GM19099 (cell line): ENCODE measurements around the gene BIRC6.

Experiments
- POLR2A ChIP-seq: IDR thresholded peaks from 3 replicates; pipeline ENCODE4 v1.6.1; 2011; ENCODE audit warnings: low read depth; ENCODE audit not compliant: insufficient read length; ENCODE audit errors: extremely low read depth

BIRC6 gene, protein sequence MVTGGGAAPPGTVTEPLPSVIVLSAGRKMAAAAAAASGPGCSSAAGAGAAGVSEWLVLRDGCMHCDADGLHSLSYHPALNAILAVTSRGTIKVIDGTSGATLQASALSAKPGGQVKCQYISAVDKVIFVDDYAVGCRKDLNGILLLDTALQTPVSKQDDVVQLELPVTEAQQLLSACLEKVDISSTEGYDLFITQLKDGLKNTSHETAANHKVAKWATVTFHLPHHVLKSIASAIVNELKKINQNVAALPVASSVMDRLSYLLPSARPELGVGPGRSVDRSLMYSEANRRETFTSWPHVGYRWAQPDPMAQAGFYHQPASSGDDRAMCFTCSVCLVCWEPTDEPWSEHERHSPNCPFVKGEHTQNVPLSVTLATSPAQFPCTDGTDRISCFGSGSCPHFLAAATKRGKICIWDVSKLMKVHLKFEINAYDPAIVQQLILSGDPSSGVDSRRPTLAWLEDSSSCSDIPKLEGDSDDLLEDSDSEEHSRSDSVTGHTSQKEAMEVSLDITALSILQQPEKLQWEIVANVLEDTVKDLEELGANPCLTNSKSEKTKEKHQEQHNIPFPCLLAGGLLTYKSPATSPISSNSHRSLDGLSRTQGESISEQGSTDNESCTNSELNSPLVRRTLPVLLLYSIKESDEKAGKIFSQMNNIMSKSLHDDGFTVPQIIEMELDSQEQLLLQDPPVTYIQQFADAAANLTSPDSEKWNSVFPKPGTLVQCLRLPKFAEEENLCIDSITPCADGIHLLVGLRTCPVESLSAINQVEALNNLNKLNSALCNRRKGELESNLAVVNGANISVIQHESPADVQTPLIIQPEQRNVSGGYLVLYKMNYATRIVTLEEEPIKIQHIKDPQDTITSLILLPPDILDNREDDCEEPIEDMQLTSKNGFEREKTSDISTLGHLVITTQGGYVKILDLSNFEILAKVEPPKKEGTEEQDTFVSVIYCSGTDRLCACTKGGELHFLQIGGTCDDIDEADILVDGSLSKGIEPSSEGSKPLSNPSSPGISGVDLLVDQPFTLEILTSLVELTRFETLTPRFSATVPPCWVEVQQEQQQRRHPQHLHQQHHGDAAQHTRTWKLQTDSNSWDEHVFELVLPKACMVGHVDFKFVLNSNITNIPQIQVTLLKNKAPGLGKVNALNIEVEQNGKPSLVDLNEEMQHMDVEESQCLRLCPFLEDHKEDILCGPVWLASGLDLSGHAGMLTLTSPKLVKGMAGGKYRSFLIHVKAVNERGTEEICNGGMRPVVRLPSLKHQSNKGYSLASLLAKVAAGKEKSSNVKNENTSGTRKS (N-terminal part only)

DNA sequence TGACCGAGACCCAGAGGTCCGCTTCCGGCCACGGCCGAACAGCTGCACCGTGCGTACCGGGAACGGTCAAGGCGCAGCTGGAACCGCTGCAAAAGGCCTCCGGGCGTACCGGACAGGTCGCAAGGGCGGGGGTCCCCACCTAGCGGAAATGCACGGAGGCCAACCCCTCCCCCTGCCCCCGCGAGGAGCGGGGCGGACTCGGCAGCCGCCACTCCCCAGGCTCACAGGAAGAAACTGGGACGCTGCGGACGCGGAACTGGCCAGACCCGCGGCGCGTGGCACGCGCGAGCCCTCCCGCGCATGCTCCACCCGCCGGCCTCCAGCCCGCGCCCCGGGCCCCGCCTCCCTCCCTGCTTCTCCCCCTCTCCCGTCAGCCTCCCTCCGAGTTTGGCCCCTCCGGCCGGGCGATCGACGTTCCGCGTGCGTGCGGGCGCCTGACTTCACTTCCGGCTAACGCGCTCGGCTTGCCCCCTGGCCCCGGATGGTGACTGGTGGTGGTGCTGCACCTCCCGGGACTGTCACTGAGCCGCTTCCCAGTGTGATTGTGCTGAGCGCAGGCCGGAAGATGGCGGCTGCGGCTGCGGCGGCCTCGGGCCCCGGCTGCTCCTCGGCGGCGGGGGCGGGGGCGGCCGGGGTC is at the start of gene BIRC6:
Gene BIRC6, plus strand, starts transcription at position 343 of the 637 bp plus-strand sequence. Its CDS starts 139 bp downstream, at position 482.
- peak; percentile 98 for TF ChIP-seq POLR2A

DNA sequence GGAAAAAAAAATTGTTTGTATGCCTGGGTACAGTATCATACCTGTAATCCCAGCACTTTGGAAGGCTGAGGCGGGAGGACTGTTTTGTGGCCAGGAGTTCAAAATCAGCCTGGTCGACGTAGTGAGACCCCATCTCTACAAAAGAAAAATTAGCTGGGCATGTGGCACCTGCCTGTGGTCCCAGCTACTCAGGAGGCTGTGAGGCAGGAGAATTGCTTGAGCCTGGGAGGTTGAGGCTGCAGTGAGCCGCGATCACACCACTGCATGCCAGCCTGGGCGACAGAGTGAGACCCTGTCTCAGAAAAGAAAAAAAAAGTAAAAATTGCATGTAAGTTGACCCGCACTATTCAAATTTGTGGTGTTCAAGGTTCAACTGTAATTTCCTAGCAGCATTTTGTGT is 46.2 kb upstream of the BIRC6 start:
- TF ChIP-seq POLR2A, result no peak

DNA sequence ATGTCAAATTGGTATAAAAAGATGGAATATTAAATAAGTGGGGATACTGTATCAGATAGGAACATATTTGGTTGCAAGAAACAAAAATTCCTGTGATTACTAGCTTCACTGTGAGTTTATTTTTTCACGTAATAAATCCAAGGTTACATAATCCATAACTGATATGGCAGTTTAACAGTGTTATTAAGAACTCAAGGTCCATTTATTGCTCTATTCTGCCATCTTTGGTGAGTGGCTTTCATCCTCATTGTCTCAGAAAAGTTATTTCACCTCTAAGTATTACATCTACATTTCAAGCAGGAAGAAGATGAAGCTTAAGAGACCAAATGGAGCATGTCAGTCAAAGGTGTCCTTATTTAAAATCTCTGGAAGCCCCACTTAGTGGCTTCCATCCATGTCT is 41.9 kb upstream of the BIRC6 start:
- no peak for TF ChIP-seq POLR2A

DNA sequence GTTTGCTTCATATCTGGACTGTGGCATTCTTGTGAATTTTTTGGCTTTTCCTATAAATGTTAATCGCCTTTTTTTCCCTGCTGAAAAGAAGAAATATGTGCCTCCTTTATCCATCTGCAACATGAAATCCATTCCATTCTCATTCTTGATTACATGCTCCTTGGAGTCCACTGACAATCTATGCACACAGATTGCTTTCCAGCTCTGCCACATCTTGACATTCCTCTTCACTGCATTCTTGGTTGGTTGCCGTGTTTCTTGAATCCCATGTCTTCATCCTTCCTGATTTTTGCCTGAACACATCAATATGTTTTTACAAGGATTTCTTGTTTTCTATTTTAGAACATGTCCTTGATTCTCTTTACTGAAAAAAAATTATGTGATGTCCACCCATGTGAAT is 26.7 kb upstream of the BIRC6 start:
- no peak for TF ChIP-seq POLR2A

DNA sequence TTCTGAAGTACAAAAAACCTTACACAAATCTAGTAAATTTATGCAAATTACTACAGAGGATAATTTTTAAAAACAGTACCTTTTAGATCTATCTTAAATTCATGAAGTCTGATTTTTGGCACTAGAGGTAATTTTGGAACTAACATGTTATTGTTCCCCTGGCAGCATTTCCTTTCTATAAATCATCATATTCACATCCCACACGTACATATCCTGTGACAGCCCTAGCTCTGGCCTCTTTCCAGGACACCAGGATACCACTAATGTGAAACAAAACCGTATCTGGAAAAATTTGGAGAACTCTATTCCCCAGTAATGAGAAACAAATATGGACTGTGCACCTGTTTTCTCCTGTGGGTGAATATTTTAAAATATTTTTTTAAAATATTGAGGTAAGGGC is 14.0 kb upstream of the BIRC6 start:
- no peak for TF ChIP-seq POLR2A

DNA sequence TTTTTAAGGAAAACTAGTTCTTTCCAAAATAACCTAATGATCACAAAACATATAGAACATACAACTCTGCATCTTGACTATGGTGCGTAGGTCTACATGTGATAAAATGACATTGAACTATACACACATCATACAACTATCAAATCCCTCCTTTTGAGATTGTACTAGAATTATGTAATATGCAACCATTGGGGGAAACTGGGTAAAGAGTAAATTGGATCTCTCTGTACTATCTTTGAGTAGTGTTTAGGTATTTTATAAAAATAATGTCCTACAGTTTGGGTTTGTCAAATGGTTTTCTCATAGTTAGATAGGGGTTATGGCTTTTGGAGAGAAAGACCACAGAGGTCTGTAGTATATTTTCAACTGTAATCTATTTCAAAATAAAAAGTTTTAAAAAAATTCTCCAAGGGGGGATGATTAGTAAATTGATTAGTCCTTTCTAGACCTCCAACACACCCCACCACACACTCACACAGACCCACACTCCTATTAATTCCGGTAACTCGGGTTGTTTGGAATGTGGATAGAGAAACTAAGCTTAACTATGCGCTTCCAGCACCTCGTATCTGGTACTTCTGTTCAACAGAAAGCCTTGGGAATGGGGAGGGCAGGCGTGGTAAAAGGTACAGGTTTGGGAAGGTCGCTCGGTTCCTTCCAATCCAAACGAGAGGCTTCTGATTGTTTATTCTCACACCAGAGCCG is 695 bp upstream of the BIRC6 start:
- no peak for TF ChIP-seq POLR2A

DNA sequence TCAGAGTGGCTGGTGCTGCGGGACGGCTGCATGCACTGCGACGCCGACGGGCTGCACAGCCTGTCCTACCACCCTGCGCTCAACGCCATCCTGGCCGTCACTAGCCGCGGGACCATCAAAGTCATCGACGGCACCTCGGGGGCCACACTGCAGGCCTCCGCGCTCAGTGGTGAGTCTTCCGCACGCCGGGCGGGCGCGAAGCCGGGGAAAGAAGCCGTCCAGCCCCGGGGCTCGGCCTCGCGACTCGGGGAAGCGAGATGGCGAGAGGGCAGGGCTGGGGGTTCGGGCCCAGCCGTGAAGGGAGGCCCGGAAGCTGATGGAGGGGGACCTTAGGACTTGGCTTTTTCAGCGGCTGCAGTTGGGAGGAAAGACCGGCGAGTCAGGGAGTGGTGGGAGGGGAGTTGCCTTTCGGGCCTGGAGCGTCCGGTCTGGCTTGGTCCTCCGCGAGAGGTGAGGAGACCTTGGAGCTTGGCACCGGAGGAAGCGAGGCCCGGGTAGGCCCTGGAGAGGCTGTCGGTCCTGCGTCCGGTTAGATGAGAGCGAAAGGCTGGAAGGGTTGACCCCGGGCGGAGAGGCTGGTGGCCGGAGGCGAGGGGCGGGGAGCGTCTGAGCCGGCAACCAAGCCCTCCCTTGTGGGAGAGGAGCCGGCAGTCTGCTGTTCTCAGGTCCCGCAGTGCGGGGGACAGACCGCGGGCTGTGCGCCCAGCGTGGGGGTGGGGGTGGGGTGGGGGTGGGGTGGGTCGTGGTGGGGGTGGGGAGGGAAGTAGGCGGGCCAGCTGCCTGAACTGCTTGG is 691 bp downstream of the BIRC6 start:
- TF ChIP-seq POLR2A, result peak; percentile 17

DNA sequence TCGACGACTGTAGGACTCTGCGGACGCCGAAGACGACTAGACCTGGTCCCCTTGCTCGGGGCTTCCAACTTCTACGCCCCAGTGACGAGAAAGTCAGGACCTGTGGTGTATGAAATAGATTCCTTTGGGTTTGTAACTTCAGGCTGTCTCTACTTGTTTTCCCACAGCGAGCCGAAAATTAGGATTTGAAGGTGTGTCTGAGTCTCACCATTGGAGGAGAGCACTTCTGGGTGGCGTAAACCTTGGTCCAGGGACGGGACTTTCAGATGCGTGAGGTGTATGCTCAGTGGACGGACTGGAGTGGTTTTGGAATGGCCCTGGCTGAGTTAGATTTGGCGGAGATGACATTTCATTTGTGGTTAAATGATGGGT is 1.3 kb downstream of the BIRC6 start:
- TF ChIP-seq POLR2A, result no peak

DNA sequence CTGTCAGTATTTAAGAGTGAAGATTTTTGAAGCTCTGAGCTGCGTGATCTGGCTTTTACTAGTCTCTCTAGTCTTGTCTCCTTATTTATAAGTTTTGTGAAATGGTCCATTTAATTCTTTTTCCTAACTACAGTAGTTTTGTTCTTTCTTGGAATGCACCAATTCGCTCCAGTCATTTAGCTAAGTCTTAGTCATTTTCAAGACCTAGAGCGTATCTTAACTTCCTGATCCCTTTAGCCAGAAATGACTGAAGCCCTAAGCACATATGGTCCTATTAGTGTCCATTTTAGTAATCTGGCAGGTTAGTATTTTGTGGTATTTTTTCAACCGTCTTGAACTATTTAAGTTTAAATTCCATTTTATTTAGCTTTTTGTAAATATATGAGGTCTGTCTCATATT is 3.6 kb downstream of the BIRC6 start:
- no peak for TF ChIP-seq POLR2A

DNA sequence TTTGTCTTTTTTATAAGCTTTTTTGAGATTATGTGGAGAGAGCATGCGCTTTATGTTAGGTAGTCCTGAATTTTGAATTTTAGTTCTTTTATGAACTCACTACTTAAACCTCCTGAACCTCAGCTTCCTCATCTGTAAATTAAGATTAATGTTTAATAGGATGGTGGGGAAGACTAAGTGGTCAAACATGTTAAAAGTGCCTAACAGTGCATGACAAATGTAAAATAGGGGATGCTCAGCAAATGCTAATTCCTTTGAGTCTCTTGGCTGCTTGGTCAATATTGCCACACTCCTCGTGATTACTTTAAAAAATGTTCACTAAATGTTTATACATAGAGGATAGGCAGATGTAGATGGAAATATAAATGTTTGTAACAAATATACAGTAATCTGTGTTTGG is 6.8 kb downstream of the BIRC6 start:
- no peak for TF ChIP-seq POLR2A

DNA sequence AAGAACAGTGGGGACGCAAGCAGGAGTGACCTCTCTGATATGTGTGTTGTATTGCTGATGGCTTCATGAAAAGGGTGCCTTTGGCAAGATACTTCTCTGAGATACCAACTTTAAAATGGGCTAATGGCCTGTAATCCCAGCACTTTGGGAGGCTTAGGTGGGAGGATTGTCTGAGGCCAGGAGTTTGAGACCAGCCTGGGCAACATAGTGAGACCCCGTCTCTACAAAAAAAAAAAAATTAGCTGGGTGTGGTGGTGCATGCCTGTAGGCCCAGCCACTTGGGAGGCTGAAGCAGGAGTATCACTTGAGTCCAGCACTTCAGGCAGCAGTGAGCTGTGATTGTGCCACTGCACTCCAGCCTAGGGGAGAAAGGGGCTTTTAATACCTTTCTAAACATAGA is 9.8 kb downstream of the BIRC6 start:
- TF ChIP-seq POLR2A, result no peak

DNA sequence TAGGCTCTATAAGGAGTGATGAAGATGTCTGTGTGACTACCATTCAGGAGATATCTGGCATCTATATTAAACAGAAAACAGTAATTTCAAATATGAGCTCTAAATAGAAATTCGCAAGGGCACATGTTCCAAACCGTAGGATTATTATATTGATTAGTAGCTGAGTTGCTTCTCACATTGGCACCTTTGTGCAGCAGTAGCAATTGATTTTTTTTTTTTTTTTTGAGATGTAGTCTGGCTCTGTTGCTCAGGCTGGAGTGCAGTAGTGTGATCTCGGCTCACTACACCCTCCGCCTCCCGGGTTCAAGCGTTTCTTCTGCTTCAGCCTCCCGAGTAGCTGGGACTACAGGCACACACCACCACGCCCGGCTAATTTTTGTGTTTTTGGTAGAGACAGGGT is 12.4 kb downstream of the BIRC6 start:
- no peak for TF ChIP-seq POLR2A

DNA sequence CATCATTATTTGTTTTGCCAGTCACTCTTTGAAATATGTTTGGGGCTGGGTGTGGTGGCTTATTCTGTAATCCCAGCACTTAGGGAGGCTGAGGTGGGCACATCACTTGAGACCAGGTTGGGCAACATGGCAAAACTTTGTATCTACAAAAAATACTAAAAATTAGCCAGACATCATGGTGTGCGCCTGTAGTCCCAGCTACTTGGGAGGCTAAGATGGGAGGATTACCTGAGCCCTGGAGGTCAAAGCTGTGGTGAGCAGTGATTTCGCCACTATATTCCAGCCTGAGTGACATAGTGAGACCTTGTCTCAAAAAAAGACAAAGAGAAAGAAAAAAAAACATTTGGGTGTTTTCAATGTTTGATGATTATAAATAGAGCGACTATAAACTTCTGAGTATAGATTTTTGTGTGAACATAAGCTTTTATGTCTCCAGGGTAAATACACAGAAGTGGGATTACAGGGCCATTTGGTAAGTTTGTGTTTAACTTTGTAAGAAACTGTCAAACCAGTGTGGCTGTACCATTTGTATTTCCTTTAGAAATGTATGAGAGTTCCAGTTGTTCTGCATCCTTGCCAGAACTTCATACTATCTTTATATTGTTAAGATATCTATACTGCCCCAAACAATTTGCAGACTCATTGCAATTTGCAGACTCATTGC is 15.8 kb downstream of the BIRC6 start:
- no peak for TF ChIP-seq POLR2A
